Ovary (tissue), 9 donors: ENCODE data around the gene CYP2U1. TPM values are rescaled to one million over a fixed set of nuclear protein-coding genes. Genes with fewer than 3 reads are reported as not detected.

Experiments used
- DNase-seq, 5 donors: peaks; one replicate each; pipeline ENCODE4 v3.0.0-alpha.2; 2019 to 2020
- H3K27ac ChIP-seq, 2 donors: fragments of 200-600 bp; one replicate each; pipeline versions ENCODE4 v1.5.1 to v1.8.0; 2019 to 2022
- H3K27me3 ChIP-seq: fragments of 200-600 bp; one replicate; pipeline ENCODE4 v1.8.0; 2022
- H3K36me3 ChIP-seq: fragments of 200-600 bp; sonication (generic); one replicate; pipeline ENCODE4 v1.5.1; 2019
- H3K4me1 ChIP-seq: one replicate; pipeline ENCODE4 v1.8.1; 2013; ENCODE audit warnings: mild to moderate bottlenecking, moderate library complexity; ENCODE audit not compliant: insufficient read depth
- H3K4me3 ChIP-seq: fragments of 200-600 bp; sonication (generic); one replicate; pipeline ENCODE4 v1.5.1; 2017
- H3K9me3 ChIP-seq, 2 donors: fragments of 200-600 bp in 1 of 2; sonication (generic) in 1 of 2; one replicate each; pipeline versions ENCODE4 v1.5.1 to v1.8.1; 2013 to 2019; ENCODE audit warnings: mild to moderate bottlenecking in 1 of 2, moderate library complexity in 1 of 2
- CTCF ChIP-seq, 3 donors: fragments of 450-650 bp in 2 of 3; fragments of 200-600 bp in 1 of 3; IDR thresholded peaks; one replicate each; pipeline versions ENCODE4 v1.5.1 to v1.8.0; 2016 to 2022; ENCODE audit warnings: antibody characterized with exemption in 3 of 3, mild to moderate bottlenecking in 1 of 3
- EP300 ChIP-seq: sonication (generic); formaldehyde crosslinking; IDR thresholded peaks from one replicate; pipeline ENCODE4 v1.6.1; 2017; ENCODE audit warnings: antibody characterized with exemption
- POLR2A ChIP-seq: fragments of 450-650 bp; IDR thresholded peaks from one replicate; pipeline ENCODE4 v1.6.1; 2017; ENCODE audit warnings: antibody characterized with exemption, mild to moderate bottlenecking, moderate library complexity
- WGBS, 3 donors: extraction: QIAGEN DNeasy Blood & Tissue Kit in 1 of 3; methylation state at CpG; one replicate each; pipeline versions ENCODE4 v1.1.5 to v1.1.7; 2013 to 2017; 5-methylcytosine and 5-hydroxymethylcytosine counted together
- intact Hi-C, 4 donors: fragments of 100-400 bp; cut with DNase I; formaldehyde crosslinking; loops; one replicate each; pipeline versions ENCODE4 v1.11.0 to v1.15.1; 2022 to 2023
- polyA plus RNA-seq, 2 donors: library from polyadenylated mRNA; stranded (reverse); fragments of 200-250 nt in 1 of 2; fragments of 350-450 nt in 1 of 2; fragmentation: Illumina TruSeq in 1 of 2; extraction: RNeasy Lipid Tissue Mini Kit (QIAGEN cat#74804) in 1 of 2; gene quantifications; one replicate each; pipeline ENCODE4 v1.2.3, GENCODE V29; 2013 to 2014
- total RNA-seq, 7 donors: library from RNA; depleted of rRNA in 2 of 7; stranded (reverse); fragments of >200 nt in 2 of 7; fragmentation: NEBNext Ultra II Directional in 3 of 7; extraction: Animal tissue kit (Norgen Biotek cat#: 25700) in 3 of 7; gene quantifications; one replicate each; pipeline versions ENCODE4 v1.1.0 to v1.2.4, GENCODE V29; 2016 to 2023
- donor health status: DM: no; HTN: no; CAD: no; lungs with moderate emphysema.
- donor health status: DM: no; HTN: no; CAD: no.
- donor health status: Bipolar disorder and iron deficiency.
- donor health status: DM: yes; HTN: yes; CAD: no.
- donor health status: DM: no; HTN: no; CAD: no.
- donor health status: DM: yes; HTN: yes; CAD: no.

The CYP2U1 gene
- total and polyA plus RNA-seq, 9 donors, result 7.2 to 19.7 (median 11.9) TPM

DNA sequence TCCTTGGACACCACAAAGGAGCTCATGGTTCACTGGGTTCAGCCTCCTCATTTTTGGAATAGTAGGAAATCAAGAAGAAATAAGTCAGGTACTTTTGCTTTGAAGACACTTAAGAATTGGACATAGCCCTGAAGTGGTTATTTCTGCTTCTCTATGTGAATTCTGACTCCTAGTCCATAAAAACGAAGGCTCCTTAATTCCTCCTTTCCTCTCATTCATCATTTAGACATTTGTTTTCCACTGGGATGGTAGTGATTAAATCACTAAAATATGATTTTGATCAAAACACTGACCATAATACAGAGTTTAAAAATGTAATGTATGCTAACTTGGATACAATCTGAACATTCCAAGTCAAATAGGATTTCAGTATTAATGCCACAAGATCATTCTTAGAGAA lies 34.7 kb upstream of the CYP2U1 start:
- DNase-seq, result no peak
- Histone ChIP-seq H3K4me3 (no peak overlapping the region), H3K36me3 (no peaks in the 10 kb centered on the region), H3K4me1 (no peaks in the 10 kb centered on the region), H3K9me3 (no peaks in the 10 kb centered on the region), H3K27ac (no peak overlapping the region), H3K27me3 (no peaks in the 10 kb centered on the region)
- TF ChIP-seq EP300, result no peak
- TF ChIP-seq CTCF (IDR thresholded peaks at IDR 0.05), result no peak
- no peak for TF ChIP-seq POLR2A
- intact Hi-C loops, result no loop called here
- 39 to 63% (median 61%) methylated on average over 1 of the region's 1 CpG for WGBS, 3 donors

- TF ChIP-seq EP300, result no peak
- TF ChIP-seq CTCF (IDR thresholded peaks at IDR 0.05), result no peak
- no peak for TF ChIP-seq POLR2A
- H3K4me3 ChIP-seq, result no peak overlapping the region
- H3K9me3 ChIP-seq, result no peaks in the 10 kb centered on the region
- no peaks in the 10 kb centered on the region for H3K36me3 ChIP-seq
- H3K4me1 ChIP-seq, result no peaks in the 10 kb centered on the region
- H3K27ac ChIP-seq, result no peak overlapping the region
- H3K27me3 ChIP-seq, result no peaks in the 10 kb centered on the region
- intact Hi-C loops, result no loop called here
- no peak for DNase-seq
These were observed 33.5 kb upstream of the CYP2U1 start for GRCh38 chr4:107897823-107898222.

- Histone ChIP-seq H3K4me1 (no peaks in the 10 kb centered on the region), H3K27ac (no peak overlapping the region), H3K9me3 (no peaks in the 10 kb centered on the region), H3K36me3 (no peaks in the 10 kb centered on the region), H3K27me3 (no peaks in the 10 kb centered on the region), H3K4me3 (no peak overlapping the region)
- DNase-seq, result no peak
- 82 to 88% (median 86%) methylated on average over 4 of the region's 4 CpGs for WGBS, 3 donors
- TF ChIP-seq POLR2A (no peak), CTCF (IDR thresholded peaks at IDR 0.05) (no peak), EP300 (no peak)
- intact Hi-C loops, result no loop called here
These were observed 31.3 kb upstream of the CYP2U1 start for GRCh38 chr4:107900067-107900466.

- intact Hi-C loops, result no loop called here
- TF ChIP-seq CTCF (IDR thresholded peaks at IDR 0.05), result no peak
- no peak for TF ChIP-seq EP300
- TF ChIP-seq POLR2A, result no peak
- H3K4me3 ChIP-seq, result no peak overlapping the region
- no peaks in the 10 kb centered on the region for H3K27me3 ChIP-seq
- no peak overlapping the region for H3K27ac ChIP-seq
- H3K9me3 ChIP-seq, result no peaks in the 10 kb centered on the region
- WGBS, 3 donors, result 83 to 92% (median 89%) methylated on average over 3 of the region's 3 CpGs
- H3K4me1 ChIP-seq, result no peaks in the 10 kb centered on the region
- DNase-seq, result no peak
- no peaks in the 10 kb centered on the region for H3K36me3 ChIP-seq
These were observed 30.8 kb upstream of the CYP2U1 start for GRCh38 chr4:107900508-107900907.
